M059J (cell line): ENCODE data around the gene OTX2. TPM values are rescaled to one million over a fixed set of nuclear protein-coding genes. Genes with fewer than 3 reads are reported as not detected.

ENCODE experiments used
- DNase-seq: peaks from one replicate; pipeline ENCODE4 v3.0.0-alpha.2; 2012; ENCODE audit warnings: low read depth
- total RNA-seq: library from RNA; depleted of rRNA; stranded (reverse); fragments of >200 nt; shearing (Covaris generic); gene quantifications from 2 replicates; pipeline ENCODE4 v1.2.3, GENCODE V29; 2014; rRNA removed

OTX2 gene
- total RNA-seq: not detected in 2 replicates

GRCh38 chr14:56810147-56810719 is at the start of gene OTX2:
Gene OTX2 (minus strand): TSS chr14:56810479. CDS start chr14:56805456, 5,023 bp downstream.
- DNase-seq: no peak

- DNase-seq: no peak
Measured at GRCh38 chr14:56858422-56858821, 48.1 kb upstream of the OTX2 start.

- DNase-seq: no peak
Measured at GRCh38 chr14:56857216-56857615, 46.9 kb upstream of the OTX2 start.

- DNase-seq: no peak
Measured at GRCh38 chr14:56855891-56856461, 45.7 kb upstream of the OTX2 start.

- no peak for DNase-seq
Measured at GRCh38 chr14:56854325-56854724, 44.0 kb upstream of the OTX2 start.

- DNase-seq: no peak
Measured at GRCh38 chr14:56846970-56847930, 37.0 kb upstream of the OTX2 start.

GRCh38 chr14:56844406-56845002 is 34.2 kb upstream of the OTX2 start:
- no peak for DNase-seq

GRCh38 chr14:56841611-56842010 is 31.3 kb upstream of the OTX2 start:
- DNase-seq: no peak

GRCh38 chr14:56840221-56840620 is 29.9 kb upstream of the OTX2 start:
- DNase-seq: no peak

GRCh38 chr14:56829151-56829550 is 18.9 kb upstream of the OTX2 start:
- DNase-seq: no peak

- DNase-seq: no peak
Measured at GRCh38 chr14:56826214-56826613, 15.9 kb upstream of the OTX2 start.

- no peak for DNase-seq
Measured at GRCh38 chr14:56821805-56822610, 11.7 kb upstream of the OTX2 start.

GRCh38 chr14:56821177-56821576 is 10.9 kb upstream of the OTX2 start:
- DNase-seq: no peak

- DNase-seq: no peak
Measured at GRCh38 chr14:56817396-56817921, 7.2 kb upstream of the OTX2 start.

- no peak for DNase-seq
Measured at GRCh38 chr14:56816574-56817391, 6.5 kb upstream of the OTX2 start.

GRCh38 chr14:56815745-56816144 is 5.5 kb upstream of the OTX2 start:
- DNase-seq: no peak

GRCh38 chr14:56814969-56815700 is 4.9 kb upstream of the OTX2 start:
- DNase-seq: no peak

GRCh38 chr14:56814519-56814959 is 4.3 kb upstream of the OTX2 start:
- no peak for DNase-seq

- DNase-seq: no peak
Measured at GRCh38 chr14:56813143-56813551, 2.9 kb upstream of the OTX2 start.
